ENCODE data around the gene RNU5B-1.

RNU5B-1 gene

GRCh38 chr15:65342493-65342892, 38.0 kb downstream of the RNU5B-1 start:
- TF ChIP-seq CTCF (IDR thresholded peaks at IDR 0.05), result no peak

- no peak for TF ChIP-seq CTCF (IDR thresholded peaks at IDR 0.05)
Measured at GRCh38 chr15:65343374-65343981, 39.0 kb downstream of the RNU5B-1 start.

DNA sequence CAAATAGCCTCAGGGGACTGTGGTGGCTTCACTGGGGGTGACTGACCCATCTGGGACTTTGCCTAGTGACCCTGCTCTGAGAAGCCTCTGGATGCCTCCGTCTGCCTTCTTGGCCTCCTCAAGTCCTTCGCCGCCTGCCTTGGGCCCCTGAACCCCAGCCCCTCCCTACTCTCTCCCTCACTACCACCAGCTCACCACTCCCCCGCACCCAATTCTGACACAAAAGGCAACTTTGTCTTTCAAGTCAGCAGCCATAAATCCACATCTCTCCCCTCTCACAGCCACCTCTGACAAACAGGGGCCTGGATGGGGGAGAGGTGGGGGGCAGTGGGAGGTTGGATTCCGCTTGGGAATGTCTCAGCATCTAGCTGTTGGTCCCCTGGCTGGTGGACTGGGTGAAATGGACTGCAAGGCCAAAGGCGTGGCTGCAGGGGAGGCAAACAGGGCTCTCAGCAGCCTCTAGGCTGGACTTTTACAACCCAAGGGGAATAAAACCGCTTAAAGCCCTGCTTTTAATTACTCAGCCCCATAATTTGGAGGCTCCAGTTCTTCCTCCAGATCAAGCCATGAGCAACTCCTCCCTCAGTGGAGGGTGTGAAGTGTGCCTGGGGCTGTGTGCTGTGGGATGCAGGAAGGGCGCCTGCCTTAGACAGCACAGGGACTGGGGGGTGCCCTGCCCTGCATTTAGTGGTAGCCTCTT, 39.9 kb downstream of the RNU5B-1 start:
- no peak for TF ChIP-seq CTCF (IDR thresholded peaks at IDR 0.05)

DNA sequence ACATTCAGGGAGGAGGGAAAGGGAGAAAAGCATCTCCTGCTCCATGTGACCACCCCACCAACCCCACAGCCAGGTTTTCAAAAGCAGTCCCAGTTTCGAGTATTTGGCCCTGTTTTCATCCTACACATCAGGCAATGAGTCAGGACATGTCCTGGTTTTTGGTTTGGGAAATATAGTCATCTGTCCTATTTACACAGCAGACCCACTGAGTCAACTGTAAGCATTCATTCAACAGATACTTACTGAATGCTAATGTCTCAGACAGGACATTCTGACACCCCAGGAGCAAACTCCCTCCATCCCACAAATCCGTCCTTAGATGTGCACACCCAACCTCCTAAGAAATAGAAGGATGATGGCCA, 40.4 kb downstream of the RNU5B-1 start:
- TF ChIP-seq CTCF (IDR thresholded peaks at IDR 0.05), result no peak

DNA sequence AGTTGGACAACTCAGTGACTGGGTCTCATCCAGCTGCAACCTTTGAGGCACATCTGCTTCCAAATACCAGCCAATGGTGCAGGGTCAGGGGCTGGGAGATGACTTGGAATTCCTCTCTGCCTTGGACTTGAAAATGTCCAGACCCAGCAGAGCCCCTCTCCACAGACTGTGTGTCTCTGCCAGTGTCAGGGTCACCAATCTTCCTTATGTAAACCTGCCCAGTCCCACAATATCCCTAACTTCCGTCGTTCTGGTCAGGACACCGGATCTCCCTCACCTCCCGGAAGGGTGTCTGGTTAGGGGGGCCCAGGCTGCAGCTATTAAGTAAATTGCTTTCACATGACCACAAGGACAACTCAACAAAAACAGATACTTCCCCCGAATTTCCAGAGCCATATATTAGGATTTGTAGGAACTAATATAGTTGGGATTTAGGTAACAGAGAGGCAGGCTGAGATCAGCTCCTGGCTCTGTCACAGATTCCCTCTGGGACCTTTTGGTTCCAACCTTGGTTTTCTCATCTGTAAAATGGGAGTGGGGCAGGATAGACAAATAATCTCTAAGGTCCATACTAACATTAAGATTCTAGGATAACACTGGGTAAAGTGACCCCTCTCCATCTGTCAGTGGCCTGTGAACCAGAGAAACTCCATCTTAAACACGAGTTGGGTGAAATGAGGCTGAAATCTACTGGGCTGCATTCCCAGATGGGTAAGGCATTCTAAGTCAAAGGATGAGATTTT, 42.5 kb downstream of the RNU5B-1 start:
- TF ChIP-seq CTCF (IDR thresholded peaks at IDR 0.05), result no peak

DNA sequence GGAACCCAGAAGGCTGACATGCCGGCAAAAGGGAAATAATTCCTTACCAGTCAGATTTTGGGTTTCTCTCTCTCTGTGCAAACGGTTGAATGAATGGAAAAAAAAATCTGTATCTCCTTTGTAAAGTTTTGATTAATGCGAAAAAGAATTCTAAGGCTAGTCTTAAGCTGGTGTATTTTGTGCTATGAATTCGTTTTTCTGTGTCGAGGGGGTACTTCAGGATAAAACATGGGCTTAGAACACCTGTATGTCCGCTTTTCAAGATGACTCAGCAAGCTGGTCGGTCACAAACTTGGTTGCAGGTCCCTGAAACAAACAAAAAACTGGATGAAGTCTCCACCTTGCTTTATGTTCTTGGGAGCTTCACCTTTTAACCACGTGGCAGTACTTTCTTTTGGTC, 44.9 kb downstream of the RNU5B-1 start:
- TF ChIP-seq CTCF (IDR thresholded peaks at IDR 0.05), result no peak
